Lower leg skin (tissue), 4 donors: Measurements from ENCODE around the gene ADAMTS10. TPM values are rescaled to one million over a fixed set of nuclear protein-coding genes. Genes with fewer than 3 reads are reported as not detected.

Source experiments
- DNase-seq, 2 donors: peaks; one replicate each; pipeline ENCODE4 v3.0.0-alpha.2; 2019; ENCODE audit warnings: low spot score in 2 of 2
- H3K4me3 ChIP-seq: fragments of 200-600 bp; sonication (generic); 2 replicates; pipeline ENCODE4 v1.5.1; 2017; ENCODE audit warnings: mild to moderate bottlenecking, low read depth; ENCODE audit not compliant: poor library complexity, severe bottlenecking
- CTCF ChIP-seq, 3 donors: fragments of 450-650 bp; IDR thresholded peaks; one replicate each; pipeline ENCODE4 v1.5.1; 2016; ENCODE audit warnings: antibody characterized with exemption in 3 of 3, mild to moderate bottlenecking in 3 of 3, moderate library complexity in 2 of 3
- POLR2A ChIP-seq, 2 donors: fragments of 450-650 bp; IDR thresholded peaks; one replicate each; pipeline ENCODE4 v1.6.1; 2016 to 2017; ENCODE audit warnings: antibody characterized with exemption in 2 of 2, mild to moderate bottlenecking in 1 of 2, moderate library complexity in 1 of 2
- WGBS, 2 donors: methylation state at CpG; one replicate each; pipeline ENCODE4 v1.1.5; 2018; 5-methylcytosine and 5-hydroxymethylcytosine counted together
- intact Hi-C: fragments of 100-400 bp; cut with DNase I; formaldehyde crosslinking; loops from one replicate; pipeline ENCODE4 v1.15.0; 2023; ENCODE audit warnings: low total_unique reads
- total RNA-seq, 4 donors: library from RNA; depleted of rRNA; stranded (reverse); fragments of >200 nt; gene quantifications; one replicate each; pipeline ENCODE4 v1.1.0, GENCODE V29; 2016

The ADAMTS10 gene
- total RNA-seq, 4 donors from 2014 or later: 6.1 to 21.3 (median 14.1) TPM

- 32 to 38% methylated on average over 5 of the region's 5 CpGs for WGBS, 2 donors
- DNase-seq: no peak
- no peak overlapping the region for H3K4me3 ChIP-seq
- intact Hi-C loops: no loop called here
- no peak for TF ChIP-seq POLR2A (IDR thresholded peaks at IDR 0.05)
- no peak for TF ChIP-seq CTCF (IDR thresholded peaks at IDR 0.05)
These were observed 2.3 kb upstream of the ADAMTS10 start for GRCh38 chr19:8612807-8613171.

DNA sequence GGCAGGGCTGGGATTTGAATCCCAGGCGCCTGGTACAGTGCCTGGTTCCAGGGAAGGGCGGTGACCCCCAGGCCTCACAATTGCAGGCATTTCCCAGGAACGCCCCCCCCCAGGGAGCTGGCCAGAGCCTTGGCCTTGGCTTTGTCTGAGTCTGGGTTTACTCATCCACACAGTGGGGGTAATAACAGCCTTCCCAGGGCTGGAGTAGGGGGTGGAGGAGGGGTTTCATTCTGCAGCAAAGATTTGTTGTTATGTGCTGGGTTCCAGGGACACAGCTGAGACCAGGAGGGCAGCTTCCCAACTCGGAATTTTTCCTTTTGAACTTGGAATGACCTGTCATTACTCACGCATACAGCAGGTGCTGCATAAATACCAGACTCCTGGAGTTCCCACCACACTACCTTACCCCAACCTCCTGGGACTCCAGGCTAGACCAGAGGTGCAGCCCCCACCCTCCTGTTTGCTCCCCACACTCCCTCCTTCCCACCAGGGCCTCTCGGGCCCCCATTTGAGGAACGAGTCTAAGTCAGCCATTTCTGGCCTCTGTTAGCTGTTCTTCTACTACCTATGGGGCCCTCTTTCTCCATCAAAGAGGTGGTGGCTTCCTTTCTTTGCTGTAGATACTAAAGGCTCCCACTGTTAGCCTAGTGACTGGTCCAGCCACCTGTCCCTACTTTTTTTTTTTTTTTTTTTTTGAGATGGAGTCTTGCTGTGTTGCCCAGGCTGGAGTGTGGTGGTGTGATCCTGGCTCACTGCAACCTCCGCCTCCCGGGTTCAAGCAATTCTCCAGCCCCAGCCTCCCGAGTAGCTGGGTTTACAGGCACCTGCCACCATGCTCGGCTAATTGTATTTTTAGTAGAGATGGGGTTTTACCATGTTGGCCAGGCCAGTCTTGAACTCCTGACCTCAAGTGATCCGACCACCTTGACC is 1.6 kb upstream of the ADAMTS10 start:
- WGBS, 2 donors: 27 to 44% methylated on average over 8 to 12 of the region's 12 CpGs
- no peak overlapping the region for H3K4me3 ChIP-seq
- intact Hi-C loops: no loop called here
- TF ChIP-seq CTCF (IDR thresholded peaks at IDR 0.05) (no peak), POLR2A (IDR thresholded peaks at IDR 0.05) (no peak)
- peak; percentile 73 to 95 for DNase-seq

- WGBS, 2 donors: 18 to 24% methylated on average over 17 to 18 of the region's 18 CpGs
- TF ChIP-seq POLR2A (IDR thresholded peaks at IDR 0.05): no peak
- TF ChIP-seq CTCF (IDR thresholded peaks at IDR 0.05): no peak
- H3K4me3 ChIP-seq: no peak overlapping the region
- intact Hi-C loops: no loop called here
- DNase-seq: peak in 1 of 2 donors; percentile 46
These were observed 919 bp upstream of the ADAMTS10 start for GRCh38 chr19:8611391-8611876.

DNA sequence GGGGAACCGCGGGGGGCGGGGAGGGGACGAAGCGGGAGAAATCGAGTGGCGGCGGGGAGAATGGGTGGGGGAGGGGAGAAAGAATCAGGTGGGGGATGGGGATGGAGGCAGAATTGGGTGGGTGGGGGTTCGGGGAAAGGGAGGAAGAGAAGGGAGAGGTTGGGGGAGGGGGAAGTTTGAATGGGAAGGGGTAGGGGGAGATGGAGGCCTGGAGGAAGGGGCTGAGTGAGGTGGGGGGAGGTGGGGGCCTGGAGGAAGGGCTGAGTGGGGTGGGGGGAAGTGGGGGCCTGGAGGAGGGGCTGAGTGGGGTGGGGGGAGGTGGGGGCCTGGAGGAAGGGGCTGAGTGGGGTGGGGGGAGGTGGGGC is 403 bp upstream of the ADAMTS10 start:
- 0 to 3% methylated on average over 1 to 7 of the region's 9 CpGs for WGBS, 2 donors
- DNase-seq: no peak

GRCh38 chr19:8609279-8610040 is 1.1 kb downstream of the ADAMTS10 start:
- WGBS, 2 donors: 1 to 4% methylated on average over 25 to 47 of the region's 47 CpGs
- peak in 1 of 2 donors; percentile 93 for DNase-seq
- intact Hi-C loops: no loop called here
- peak in 1 of 3 donors; percentile 16 for TF ChIP-seq CTCF (IDR thresholded peaks at IDR 0.05)
- no peak for TF ChIP-seq POLR2A (IDR thresholded peaks at IDR 0.05)
- H3K4me3 ChIP-seq: peak overlapping the region; percentile 48

More for the DNA sequence above, 403 bp upstream of the ADAMTS10 start:
- no peak for TF ChIP-seq POLR2A (IDR thresholded peaks at IDR 0.05)
- no peak for TF ChIP-seq CTCF (IDR thresholded peaks at IDR 0.05)
- peak overlapping the region; percentile 48 for H3K4me3 ChIP-seq
- intact Hi-C loops: no loop called here
